G401 (cell line): ENCODE results near the gene LCMT1. TPM values are rescaled to one million over a fixed set of nuclear protein-coding genes. Genes with fewer than 3 reads are reported as not detected.
"Not testable (repeated sequence)": the region's sequence is repeated elsewhere in the genome, so short reads cannot be mapped to it uniquely, and the experiment has no call there.

Experiments
- DNase-seq: peaks from one replicate; pipeline ENCODE4 v3.0.0-alpha.2; 2015; ENCODE audit warnings: low spot score
- in situ Hi-C: cut with HindIII; loops from 2 replicates; pipeline ENCODE4 v1.10.0; 2016; ENCODE audit warnings: low sequenced_read_pairs, mixed read lengths
- total RNA-seq: library from RNA; depleted of rRNA; stranded (reverse); fragments of >200 nt; shearing (Covaris generic); gene quantifications from 2 replicates; pipeline ENCODE4 v1.2.3, GENCODE V29; 2014

LCMT1 gene
- total RNA-seq, 1 experiment from 2014 or later = 108 TPM

DNA sequence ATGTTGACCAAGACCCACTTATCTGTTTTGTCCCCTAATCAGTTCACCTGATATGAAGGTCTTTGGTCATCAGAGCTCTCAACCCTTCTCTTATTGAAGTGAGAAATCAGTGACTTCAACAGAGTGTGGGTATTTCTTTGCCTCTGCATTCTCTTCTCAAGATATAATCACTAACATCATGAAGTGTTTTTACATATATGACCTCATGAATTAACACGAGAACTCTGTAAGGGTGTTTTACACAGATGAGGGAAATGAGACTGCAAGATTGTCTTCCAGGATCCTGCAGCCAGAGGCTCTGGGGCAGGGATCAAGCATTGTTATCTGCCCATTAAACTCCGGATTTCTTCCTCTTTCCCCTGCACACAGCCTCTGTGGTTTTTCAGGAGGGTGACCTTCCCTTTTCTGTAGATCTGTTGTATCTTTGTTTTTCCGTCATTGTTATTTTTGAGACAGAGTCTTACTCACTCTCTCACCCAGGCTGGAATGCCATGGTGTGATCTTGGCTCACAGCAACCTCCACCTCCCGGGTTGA is 22.7 kb downstream of the LCMT1 start:
- no peak for DNase-seq
- in situ Hi-C loops = no loop called here

DNA sequence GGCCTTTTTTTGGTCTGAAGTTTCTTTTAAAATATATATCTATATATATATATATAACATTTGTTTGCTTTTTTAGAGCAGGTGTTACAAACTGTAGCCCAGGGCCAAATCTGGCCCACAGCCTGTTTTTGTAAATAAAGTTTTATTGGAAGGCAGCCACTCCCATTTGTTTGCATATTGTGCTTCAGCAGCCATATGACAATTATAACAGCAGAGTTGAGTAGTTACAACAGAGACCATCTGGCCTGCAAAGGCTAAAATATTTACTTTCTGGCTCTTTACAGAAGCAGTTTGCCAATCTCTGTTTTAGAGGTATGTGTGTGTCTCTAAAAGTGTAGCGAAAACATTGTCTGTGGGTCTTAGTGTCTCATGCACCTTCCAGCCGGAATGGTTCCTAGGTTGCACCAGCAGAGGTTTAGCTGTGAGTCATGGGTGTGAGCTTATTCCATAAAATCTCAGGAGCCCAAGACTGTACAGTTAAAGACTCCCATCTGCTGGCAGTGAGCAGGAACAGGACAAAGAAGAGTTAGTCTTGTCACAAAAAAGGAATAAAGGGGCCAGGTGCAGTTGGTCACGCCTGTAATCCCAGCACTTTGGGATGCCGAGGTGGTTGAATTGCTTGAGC is 23.8 kb downstream of the LCMT1 start:
- DNase-seq = peak; percentile 37
- in situ Hi-C loops = no loop called here

DNA sequence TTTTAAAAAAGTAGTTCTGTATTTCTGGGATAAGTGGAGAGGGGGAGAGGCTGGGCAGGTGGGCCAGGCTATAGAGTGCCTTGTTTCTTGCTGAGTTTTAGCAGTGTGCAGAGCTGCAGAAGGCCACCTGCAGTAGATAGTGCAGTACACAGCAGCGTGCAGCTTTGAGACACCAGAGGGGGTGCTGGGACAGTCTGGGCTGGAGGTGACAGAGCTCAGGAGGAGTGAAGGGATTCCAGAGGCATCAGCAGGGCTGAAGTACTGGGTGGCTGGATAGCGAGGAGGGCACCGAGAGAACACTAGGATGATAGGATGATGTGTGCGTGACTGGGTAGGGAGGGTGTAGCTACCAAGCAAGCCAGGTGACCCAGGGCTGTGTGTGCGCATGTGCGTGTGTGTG is 26.6 kb downstream of the LCMT1 start:
- peak; percentile 35 for DNase-seq
- in situ Hi-C loops = no loop called here

DNA sequence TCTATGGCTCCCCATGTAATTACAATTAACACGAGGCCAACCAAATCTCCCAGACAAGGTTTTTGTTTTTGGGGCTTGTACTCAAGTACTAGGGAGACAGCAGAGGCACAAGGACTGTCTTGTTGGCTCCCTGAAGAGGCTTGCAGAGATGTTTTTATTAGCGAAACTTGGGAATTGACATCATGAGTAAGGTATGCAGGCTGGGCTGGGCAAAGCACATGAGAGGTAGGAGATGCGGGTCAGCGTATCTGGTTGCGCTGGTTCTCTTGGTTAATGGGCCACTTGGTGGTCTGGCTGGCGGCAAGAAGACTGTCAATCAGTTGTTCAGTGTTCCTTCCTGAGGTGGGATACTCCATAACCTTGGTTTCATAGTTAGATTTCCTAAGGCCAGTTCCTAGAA is 28.9 kb downstream of the LCMT1 start:
- in situ Hi-C loops = no loop called here
- no peak for DNase-seq

DNA sequence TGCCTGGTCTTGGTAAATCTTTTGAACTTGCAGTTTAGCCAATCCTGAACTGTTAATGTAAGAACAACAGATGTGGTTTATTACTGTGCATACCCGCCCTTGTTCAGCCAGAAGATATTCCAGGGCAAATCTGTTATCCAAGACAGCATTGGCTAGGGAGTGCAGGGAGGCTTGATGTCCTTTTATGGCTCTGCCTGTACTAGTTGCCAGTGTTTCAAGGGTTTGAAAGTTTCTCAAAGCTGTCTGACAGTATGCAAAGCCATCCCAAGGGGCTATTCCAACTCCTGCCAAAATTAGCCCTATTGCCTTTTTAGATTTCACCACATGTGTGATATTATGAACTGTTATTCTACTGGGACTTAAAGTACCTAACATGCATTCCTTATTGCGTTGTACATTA is 30.1 kb downstream of the LCMT1 start:
- no peak for DNase-seq
- in situ Hi-C loops = no loop called here

DNA sequence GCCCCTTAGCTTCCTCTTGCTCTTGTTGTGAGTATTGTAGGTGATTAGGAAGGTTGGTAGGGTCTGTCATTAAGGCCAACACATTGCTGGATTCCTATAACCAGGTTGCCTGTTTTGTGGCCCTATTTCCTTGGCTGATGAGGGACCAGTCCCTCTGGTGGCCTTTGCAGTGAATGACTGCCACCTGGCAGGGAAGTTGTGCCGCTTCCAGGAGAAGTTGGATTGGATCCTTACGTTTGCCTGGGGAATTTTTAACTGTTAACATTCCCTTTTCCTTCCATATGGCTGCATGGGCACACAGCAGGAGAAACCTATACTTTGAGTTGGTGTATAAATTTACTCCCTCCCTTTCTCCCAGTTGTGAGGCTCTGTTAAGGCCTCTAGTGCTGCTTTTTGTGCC is 32.4 kb downstream of the LCMT1 start:
- peak; percentile 70 for DNase-seq

DNA sequence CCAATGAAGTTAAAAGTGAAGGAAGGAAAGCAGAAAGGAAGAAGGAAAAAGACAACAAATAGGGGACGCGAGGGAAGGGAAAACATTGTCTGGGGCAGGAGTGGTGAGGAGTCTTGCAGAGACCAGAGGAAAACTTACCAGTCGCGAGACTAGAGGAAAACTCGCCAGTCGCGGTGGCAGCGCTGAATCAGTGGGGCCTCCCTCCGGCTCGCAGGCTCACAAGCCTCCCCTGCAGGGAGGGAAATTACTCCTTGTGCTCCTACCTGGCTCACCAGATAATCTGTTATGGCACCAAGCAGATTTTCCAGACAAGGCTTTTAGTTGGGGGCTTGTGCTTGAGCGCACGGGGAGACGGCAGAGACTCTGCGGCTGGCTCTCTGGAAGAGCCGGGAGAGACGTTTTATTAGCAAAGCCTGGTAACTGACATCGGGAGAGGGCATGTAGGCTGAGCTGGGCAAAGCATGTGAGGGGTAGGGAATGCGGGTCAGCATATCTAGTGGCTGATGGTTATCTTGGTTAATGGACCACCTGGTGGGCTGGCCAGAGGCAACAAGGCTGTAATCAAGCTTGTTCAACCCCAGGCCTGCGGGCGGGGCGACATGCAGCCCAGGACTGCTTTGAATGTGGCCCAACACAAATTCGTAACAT is 37.1 kb downstream of the LCMT1 start:
- peak; percentile 72 for DNase-seq
- in situ Hi-C loops = no loop called here

More for the DNA sequence above, 32.4 kb downstream of the LCMT1 start:
- in situ Hi-C loops = no loop called here

DNA sequence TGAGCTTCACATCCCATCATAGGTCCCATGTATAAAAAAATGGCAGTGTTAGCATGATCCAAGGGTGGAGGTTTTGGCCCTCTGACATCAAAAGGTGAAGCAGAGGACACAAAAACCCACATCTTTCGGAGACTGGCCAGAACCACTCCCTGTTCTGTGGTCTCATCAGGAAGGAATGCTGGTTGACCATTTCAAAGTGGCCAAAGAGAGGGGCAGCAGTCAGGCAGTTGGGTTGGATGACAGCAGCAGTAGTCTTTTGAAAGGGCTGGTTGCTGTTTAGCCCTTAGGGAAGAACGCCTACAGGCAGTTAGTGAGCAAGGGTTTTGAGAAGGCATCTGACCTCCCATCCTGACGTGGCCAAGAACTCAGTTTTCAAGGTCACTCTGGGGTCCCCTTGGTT is 40.5 kb downstream of the LCMT1 start:
- DNase-seq = no peak

DNA sequence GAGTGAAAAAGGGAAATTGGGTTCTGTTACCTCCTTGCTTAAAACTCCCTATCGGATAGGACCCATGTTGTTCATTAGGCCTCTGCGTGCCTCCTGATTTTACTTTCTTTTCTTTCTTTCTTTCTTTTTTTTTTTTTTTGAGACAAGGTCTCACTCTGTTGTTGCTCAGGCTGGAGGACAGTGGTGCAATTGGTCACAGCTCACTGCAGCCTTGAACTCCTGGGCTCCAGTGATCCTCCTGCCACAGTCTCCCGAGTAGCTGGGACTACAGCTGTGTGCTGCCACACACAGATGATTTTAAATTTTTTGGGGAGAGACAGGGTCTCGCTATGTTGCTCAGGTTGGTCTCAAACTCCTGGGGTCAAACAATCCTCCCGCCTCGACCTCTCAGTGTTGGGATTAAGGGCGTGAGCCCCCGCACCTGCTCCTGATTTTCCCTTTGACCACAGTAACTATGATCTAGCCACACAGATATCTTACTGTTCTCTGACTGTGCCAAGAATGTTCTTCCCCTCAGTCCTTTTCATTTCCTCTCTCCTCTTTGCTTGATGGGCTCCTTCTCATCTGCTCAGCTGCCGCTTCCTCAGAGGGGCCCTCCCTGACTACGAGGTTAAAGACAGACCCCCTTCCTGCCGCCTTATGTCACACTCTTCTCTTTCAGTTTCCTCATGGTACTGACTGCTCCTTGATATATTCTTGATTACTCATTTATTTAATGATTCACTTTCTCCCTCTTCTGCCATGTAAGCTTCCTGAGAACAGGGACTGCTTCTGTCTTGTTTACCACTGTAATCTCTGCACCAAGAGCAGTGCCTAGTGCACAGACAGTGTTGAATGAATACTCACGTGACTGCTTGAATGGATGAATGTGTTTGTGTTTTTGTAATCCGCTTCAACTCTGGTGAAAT is 44.3 kb downstream of the LCMT1 start:
- no peak for DNase-seq
- in situ Hi-C loops = no loop called here

More for the DNA sequence above, 40.5 kb downstream of the LCMT1 start:
- in situ Hi-C loops = no loop called here

DNA sequence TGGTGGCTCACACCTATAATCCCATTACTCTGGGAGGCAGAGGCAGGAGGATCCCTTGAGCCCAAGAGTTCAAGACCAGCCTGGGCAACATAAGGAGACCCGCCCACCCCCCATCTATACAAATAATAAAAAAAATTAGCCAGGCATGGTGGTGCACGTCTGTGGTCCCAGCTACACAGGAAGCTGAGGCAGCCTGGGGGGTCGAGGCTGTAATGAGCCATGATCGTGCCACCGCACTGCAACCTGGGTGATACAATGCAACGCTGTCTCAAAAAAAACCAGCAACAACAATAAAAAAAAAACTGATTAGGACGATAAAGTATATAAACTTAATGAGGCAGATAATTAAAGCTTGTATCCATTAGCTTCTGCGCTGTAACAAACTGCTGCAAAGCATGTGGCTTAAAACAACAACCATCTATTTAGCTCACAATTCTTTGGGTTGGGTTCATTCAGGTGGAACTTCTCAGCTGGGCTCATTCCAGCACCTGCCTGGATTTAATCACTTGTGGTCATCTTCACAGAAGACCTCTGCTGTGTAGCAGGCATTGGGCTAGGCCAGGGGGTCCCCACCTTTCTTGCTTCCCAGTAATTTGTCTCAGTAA is 45.8 kb downstream of the LCMT1 start:
- in situ Hi-C loops = no loop called here
- DNase-seq = no peak

DNA sequence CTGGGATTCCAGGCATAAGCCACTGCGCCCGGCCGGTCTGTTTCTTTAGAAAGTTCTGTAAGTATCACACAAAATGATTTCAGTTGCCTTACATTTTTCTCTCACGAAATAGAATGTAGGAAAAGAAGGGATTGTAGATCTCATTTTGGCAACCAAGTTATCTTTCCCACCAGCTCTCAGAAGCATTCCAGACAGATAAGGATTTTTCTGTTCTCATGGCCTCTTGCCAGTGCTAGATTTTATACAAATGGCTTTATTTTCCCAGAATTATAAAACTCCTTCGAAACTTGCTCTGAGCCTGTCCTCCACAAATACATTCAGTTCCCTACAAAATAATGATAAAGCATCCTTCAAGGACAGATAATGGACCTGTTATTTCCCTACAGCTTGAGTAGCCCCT is 46.9 kb downstream of the LCMT1 start:
- in situ Hi-C loops = no loop called here
- DNase-seq = no peak

DNA sequence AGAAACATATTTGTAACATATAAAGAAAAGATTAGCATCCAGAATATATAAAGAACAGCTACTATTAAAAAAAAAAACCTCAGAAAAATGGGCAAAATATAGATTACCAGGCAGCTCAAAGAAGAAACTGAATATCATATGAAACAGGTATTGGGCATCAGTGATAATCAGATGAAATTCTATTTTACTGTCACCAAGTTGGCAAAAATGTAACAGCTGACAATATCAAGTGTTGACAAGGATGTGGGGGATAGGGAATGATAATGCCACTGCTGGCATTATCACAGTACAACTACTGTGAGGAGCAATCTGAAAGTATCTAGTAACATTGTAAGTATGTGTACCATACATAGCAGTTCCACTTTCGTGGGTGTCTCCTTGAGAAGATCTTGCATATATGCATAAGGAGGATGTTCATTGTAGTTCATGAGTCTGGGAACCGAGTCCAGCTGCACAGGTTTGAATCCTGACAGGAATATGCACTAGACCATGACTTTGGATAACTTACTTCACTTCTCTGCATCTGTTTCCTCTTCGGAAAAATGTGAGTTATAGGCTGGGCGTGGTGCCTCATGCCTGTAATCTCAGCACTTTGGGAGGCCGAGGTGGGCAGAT is 50.3 kb downstream of the LCMT1 start:
- DNase-seq = no peak
- in situ Hi-C loops = no loop called here

DNA sequence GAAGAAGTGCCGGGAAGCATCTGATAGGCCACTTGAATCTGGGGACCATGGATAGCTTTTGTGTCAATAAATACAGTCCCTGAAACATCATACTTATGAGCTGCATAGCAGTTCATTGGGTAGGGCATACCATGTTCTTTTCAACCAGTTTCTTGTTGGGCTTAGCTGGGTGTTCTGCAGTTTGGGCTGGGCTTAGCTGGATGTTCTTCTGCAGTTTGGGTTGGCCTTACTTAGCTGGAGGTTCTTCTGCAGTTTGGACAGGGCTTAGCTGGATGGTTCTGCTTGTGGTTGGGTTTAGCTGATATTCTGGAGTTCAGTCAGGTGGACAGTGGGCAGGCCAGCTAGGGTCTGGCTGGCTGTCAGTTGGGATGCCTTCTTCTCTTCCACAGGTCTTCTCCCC is 52.1 kb downstream of the LCMT1 start:
- in situ Hi-C loops = no loop called here
- no peak for DNase-seq

DNA sequence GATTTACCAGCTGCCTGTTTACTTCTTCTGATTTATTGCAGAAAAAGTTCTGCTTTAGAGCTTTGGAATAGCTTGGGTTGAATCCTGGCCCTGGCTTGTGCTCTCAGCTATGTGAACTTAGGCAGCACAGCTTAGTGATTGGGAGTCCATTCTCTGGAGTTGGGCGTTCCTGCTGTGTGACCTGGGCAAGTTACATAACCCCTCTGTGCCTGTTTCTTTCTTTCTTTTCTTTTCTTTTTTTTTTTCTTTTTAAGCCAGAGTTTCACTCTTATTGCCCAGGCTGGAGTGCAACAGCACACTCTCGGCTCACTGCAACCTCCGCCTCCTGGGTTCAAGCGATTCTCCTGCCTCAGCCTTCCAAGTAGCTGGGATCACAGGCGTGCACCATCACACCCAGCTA is 53.7 kb downstream of the LCMT1 start:
- in situ Hi-C loops = no loop called here

DNA sequence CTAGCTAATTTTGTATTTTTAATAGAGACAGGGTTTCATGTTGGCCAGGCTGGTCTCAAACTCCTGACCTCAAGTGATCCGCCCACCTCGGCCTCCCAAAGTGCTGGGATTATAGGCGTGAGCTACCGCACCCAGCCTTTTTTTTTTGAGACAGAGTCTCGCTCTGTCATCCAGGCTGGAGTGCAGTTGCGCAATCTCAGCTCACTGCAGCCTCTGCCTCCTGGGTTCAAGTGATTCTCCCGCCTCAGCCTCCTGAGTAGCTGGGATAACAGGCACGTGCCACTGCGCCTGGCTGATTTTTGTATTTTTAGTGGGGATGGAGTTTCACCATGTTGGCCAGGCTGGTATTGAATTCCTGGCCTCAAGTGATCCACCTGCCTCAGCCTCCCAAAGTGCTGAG is 56.4 kb downstream of the LCMT1 start:
- in situ Hi-C loops, DNase-seq: not testable (repeated sequence)

More for the DNA sequence above, 53.7 kb downstream of the LCMT1 start:
- DNase-seq = no peak

DNA sequence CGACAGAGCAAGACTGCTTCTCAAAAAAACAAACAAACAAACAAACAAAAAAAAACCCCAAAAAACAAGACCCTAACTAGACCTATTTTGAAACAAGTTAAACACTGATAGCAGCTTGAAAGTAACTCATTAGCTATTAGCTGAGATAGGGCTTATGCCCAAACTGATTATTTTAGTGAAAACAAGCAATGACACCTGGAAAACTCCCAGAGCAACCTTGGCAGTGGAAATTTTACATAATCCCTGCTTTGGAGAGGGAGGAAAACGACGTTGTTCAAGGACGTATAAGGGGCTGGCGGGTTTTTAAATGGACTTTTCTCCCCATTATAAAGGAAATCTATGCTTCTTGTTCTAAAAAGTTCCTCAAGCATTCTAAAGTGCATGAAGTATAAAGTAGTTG is 59.8 kb downstream of the LCMT1 start:
- DNase-seq = no peak
- in situ Hi-C loops = no loop called here

DNA sequence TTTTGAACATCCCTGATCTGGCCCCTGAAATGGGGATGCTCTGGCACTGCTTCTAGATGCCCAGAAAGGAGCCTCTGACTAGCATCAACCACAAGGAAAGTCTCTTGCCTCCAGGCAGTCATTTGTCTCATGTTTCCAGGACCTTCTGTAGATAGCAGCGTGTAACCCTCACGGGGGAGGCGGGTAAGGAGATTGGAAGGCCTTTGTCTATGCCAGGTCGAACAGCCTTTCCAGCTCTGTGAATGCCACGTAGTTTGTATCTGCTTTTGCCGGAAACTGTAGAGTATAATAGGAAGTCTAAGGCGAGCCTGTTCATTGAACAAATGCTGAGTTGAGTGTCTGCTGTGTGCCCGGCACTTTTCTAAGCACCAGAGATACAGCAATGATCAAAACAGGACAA is 61.3 kb downstream of the LCMT1 start:
- in situ Hi-C loops = no loop called here
- no peak for DNase-seq

DNA sequence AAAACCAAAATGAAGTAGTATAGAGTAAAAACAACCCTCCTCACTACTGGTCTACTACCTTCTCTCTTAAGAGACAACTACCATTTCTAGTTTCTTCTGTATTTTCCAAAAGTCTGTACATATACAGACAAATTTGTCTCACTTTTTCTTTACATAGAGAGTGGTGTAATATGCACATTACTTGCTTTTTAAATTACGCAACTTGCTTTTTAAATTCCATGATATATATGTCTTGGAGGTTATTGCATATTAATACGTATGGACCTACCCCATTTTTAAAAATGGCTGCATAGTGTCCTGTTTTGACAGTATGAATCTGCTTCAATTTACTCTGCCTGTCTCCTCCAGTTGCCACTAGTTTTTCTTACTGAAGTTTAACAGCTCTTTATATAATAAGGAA is 62.7 kb downstream of the LCMT1 start:
- in situ Hi-C loops = no loop called here
- no peak for DNase-seq

DNA sequence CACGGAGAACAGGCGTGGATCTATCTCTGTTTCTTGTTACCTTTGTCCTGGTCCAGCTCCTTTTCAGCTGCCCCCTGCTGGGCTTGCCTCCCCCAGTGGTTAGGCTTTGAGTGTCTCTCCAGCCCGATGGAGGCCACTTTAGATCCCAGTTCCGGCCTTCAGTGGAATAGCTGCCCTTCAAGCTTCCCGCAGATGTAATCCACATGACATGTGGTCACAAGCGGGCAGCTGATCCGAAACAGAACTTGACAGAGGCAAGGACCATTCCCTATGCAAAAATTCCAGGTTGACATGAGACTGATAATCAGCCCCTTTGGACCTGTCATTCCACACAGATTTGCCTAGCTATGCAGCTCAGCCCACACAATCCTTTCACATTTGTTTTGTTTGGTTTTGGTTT is 64.6 kb downstream of the LCMT1 start:
- in situ Hi-C loops = no loop called here

More for the DNA sequence above, 64.6 kb downstream of the LCMT1 start:
- peak; percentile 36 for DNase-seq
